Natural killer cell (primary cell): ENCODE measurements around the gene MAPK8IP2. TPM values are rescaled to one million over a fixed set of nuclear protein-coding genes. Genes with fewer than 3 reads are reported as not detected.

Experiments
- ATAC-seq, 3 donors: fragments of 150-1000 bp in 2 of 3; fragments of 200-7000 bp in 1 of 3; cut with Tn5 transposase; 1 replicate in 1 of 3; 2 replicates in 2 of 3; pipeline ENCODE4 v1.10.0; 2021; ENCODE audit warnings: mild to moderate bottlenecking in 2 of 3, moderate library complexity in 2 of 3
- DNase-seq, 2 donors: peaks; one replicate each; pipeline versions ENCODE4 v3.0.0 to v3.0.0-alpha.2; 2013 to 2021; ENCODE audit warnings: mixed read lengths in 1 of 2
- H3K27ac ChIP-seq: one replicate; pipeline ENCODE4 v1.5.1; 2013; ENCODE audit warnings: mild to moderate bottlenecking, low read length
- H3K27me3 ChIP-seq: one replicate; pipeline ENCODE4 v1.6.1; 2013; ENCODE audit warnings: low read length; ENCODE audit not compliant: control insufficient read depth, insufficient read depth
- H3K36me3 ChIP-seq: one replicate; pipeline ENCODE4 v1.6.1; 2013; ENCODE audit warnings: low read length; ENCODE audit not compliant: control insufficient read depth, insufficient read depth
- H3K4me1 ChIP-seq: one replicate; pipeline ENCODE4 v1.6.1; 2013; ENCODE audit warnings: low read length; ENCODE audit not compliant: control insufficient read depth, insufficient read depth
- H3K4me3 ChIP-seq: one replicate; pipeline ENCODE4 v1.5.1; 2013; ENCODE audit warnings: low read length
- H3K9me3 ChIP-seq: one replicate; pipeline ENCODE4 v1.6.1; 2013; ENCODE audit warnings: low read length; ENCODE audit not compliant: control insufficient read depth, insufficient read depth
- H3K27ac Mint-ChIP-seq, 2 donors: one replicate each; pipeline ENCODE4 v1.8.0; 2022; ENCODE audit warnings: mild to moderate bottlenecking in 2 of 2, mixed read lengths in 2 of 2, moderate library complexity in 1 of 2
- H3K27me3 Mint-ChIP-seq, 2 donors: one replicate each; pipeline ENCODE4 v1.8.0; 2022; ENCODE audit warnings: low read depth in 2 of 2, mixed read lengths in 2 of 2
- H3K36me3 Mint-ChIP-seq: one replicate; pipeline ENCODE4 v1.8.0; 2022; ENCODE audit warnings: mixed read lengths
- H3K4me1 Mint-ChIP-seq, 2 donors: one replicate each; pipeline ENCODE4 v1.8.0; 2022; ENCODE audit warnings: mixed read lengths in 2 of 2
- H3K4me3 Mint-ChIP-seq: one replicate; pipeline ENCODE4 v1.8.0; 2022; ENCODE audit warnings: mild to moderate bottlenecking, moderate library complexity, mixed read lengths
- H3K9me3 Mint-ChIP-seq, 2 donors: one replicate each; pipeline ENCODE4 v1.8.0; 2022; ENCODE audit warnings: mixed read lengths in 2 of 2
- WGBS: methylation state at CpG from one replicate; pipeline ENCODE4 v1.1.7; 2013; ENCODE audit warnings: missing lambda C conversion rate; ENCODE audit not compliant: insufficient coverage; 5-methylcytosine and 5-hydroxymethylcytosine counted together
- intact Hi-C: fragments of 100-400 bp; cut with micrococcal nuclease; formaldehyde crosslinking; loops from one replicate; pipeline ENCODE4 v1.14.2; 2022
- total RNA-seq, 4 donors: library from RNA; stranded (reverse); fragments of 120-200 nt in 1 of 4; gene quantifications; one replicate each; pipeline versions ENCODE4 v1.2.3 to v1.2.4, GENCODE V29; 2013 to 2022
- TF ChIP-seq, protein P1 (sequence below): fragments of 200-600 bp; IDR thresholded peaks from one replicate; pipeline ENCODE4 v1.8.0; 2022; ENCODE audit warnings: antibody characterized with exemption

MAPK8IP2 gene
- total RNA-seq, 3 donors from 2014 or later (not counting 1 experiment from before 2014, with no cell fraction given), result 0.14 to 0.26 (median 0.18) TPM

DNA sequence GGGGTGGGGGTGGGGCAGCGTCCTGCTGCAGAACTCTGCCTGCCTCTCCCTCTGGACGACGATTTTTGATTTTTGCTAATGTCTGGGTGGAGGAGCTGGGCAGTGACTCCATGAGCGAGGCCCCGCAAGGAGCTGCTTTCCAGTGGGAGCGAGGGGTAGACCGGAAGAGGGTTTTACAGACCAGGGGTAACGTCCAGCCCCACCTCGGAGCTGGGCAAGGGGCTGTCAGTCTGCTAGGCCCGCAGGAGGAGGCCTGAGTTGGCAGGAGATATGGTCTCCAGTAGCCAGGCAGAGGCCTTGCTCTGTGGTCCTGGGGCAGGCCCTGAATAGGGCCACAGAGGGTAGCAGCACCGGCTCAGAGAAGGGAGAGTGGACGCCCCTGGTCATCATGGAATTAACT, 9.0 kb downstream of the MAPK8IP2 start:
- no peak overlapping the region for H3K27ac Mint-ChIP-seq
- intact Hi-C loops, result no loop called here
- no peak overlapping the region for H3K27ac ChIP-seq
- WGBS, result 85% methylated on average over 12 of the region's 12 CpGs
- no peaks in the 10 kb centered on the region for H3K36me3 Mint-ChIP-seq
- no peaks in the 10 kb centered on the region for H3K9me3 ChIP-seq
- TF ChIP-seq, protein P1, sequence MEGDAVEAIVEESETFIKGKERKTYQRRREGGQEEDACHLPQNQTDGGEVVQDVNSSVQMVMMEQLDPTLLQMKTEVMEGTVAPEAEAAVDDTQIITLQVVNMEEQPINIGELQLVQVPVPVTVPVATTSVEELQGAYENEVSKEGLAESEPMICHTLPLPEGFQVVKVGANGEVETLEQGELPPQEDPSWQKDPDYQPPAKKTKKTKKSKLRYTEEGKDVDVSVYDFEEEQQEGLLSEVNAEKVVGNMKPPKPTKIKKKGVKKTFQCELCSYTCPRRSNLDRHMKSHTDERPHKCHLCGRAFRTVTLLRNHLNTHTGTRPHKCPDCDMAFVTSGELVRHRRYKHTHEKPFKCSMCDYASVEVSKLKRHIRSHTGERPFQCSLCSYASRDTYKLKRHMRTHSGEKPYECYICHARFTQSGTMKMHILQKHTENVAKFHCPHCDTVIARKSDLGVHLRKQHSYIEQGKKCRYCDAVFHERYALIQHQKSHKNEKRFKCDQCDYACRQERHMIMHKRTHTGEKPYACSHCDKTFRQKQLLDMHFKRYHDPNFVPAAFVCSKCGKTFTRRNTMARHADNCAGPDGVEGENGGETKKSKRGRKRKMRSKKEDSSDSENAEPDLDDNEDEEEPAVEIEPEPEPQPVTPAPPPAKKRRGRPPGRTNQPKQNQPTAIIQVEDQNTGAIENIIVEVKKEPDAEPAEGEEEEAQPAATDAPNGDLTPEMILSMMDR, result no peak
- H3K4me3 ChIP-seq, result no peak overlapping the region
- peaks cover 9 to 31% of the 10 kb centered on the region in 2 donors for H3K27me3 Mint-ChIP-seq
- peaks cover 6 to 11% of the 10 kb centered on the region in 2 donors for H3K4me1 Mint-ChIP-seq
- no peaks in the 10 kb centered on the region for H3K9me3 Mint-ChIP-seq
- H3K27me3 ChIP-seq, result peaks cover 10% of the 10 kb centered on the region
- H3K4me3 Mint-ChIP-seq, result no peak overlapping the region
- H3K4me1 ChIP-seq, result no peaks in the 10 kb centered on the region
- H3K36me3 ChIP-seq, result no peaks in the 10 kb centered on the region
- DNase-seq (no peak), ATAC-seq (no peak)

DNA sequence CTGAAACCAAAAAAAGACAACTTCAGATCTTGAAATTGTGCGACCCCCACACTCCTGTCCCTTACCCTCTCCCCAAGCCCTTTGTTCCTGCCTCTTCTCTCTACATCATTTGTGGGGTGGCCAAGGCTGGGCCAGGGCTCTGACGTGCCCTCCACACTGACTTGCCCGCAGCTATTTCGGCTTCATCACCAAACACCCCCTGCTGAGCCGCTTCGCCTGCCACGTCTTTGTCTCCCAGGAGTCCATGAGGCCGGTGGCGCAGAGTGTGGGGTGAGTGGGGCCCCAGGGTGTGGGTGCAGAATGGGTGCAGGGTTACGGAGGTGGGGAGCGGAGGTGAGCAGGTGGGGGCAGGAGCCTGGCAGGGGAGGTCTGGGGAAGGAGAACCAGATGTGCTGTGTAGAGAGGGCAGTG, 9.5 kb downstream of the MAPK8IP2 start:
- intact Hi-C loops, result no loop called here
- 90% methylated on average over 11 of the region's 11 CpGs for WGBS
- Histone ChIP-seq H3K36me3 (no peaks in the 10 kb centered on the region), H3K4me1 (no peaks in the 10 kb centered on the region), H3K27ac (no peak overlapping the region), H3K9me3 (no peaks in the 10 kb centered on the region), H3K27me3 (peaks cover 8% of the 10 kb centered on the region), H3K4me3 (no peak overlapping the region)
- H3K27me3 Mint-ChIP-seq, result peaks cover 9 to 29% of the 10 kb centered on the region in 2 donors
- TF ChIP-seq, protein P1, result no peak
- H3K36me3 Mint-ChIP-seq, result no peaks in the 10 kb centered on the region
- no peaks in the 10 kb centered on the region for H3K9me3 Mint-ChIP-seq
- DNase-seq, result no peak
- no peak overlapping the region for H3K4me3 Mint-ChIP-seq
- ATAC-seq, result peak in 1 of 3 donors; percentile 27
- H3K27ac Mint-ChIP-seq, result no peak overlapping the region
- peaks cover 6 to 11% of the 10 kb centered on the region in 2 donors for H3K4me1 Mint-ChIP-seq

DNA sequence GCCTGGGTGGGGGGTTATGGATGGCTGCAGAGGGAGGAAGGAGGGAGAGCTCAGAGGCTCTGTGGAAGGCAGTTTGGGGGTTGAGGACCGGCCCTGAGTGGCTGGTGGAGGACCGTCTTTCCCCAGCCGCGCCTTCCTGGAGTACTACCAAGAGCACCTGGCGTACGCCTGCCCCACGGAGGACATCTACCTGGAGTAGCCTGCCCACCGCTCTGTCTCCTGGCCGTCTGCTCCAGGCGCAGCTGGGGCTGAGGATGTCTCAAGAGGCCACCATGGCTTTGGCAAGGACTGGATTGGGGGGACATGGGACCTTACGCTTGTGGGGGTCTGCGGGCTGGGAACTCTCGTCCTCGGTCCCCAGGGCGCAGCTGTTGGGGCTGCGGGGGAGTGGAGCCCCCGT, 10.0 kb downstream of the MAPK8IP2 start:
- Histone ChIP-seq H3K36me3 (no peaks in the 10 kb centered on the region), H3K27me3 (peaks cover 3% of the 10 kb centered on the region)
- H3K4me3 Mint-ChIP-seq, result no peak overlapping the region

More for the DNA sequence above, 10.0 kb downstream of the MAPK8IP2 start:
- H3K4me1 ChIP-seq, result no peaks in the 10 kb centered on the region
- TF ChIP-seq, protein P1, result no peak
- no peaks in the 10 kb centered on the region for H3K36me3 Mint-ChIP-seq
- H3K27me3 Mint-ChIP-seq, result peaks cover 9 to 27% of the 10 kb centered on the region in 2 donors
- WGBS, result 89% methylated on average over 17 of the region's 17 CpGs
- intact Hi-C loops, result no loop called here
- no peak for ATAC-seq
- H3K27ac ChIP-seq, result no peak overlapping the region
- H3K9me3 ChIP-seq, result no peaks in the 10 kb centered on the region
- H3K4me1 Mint-ChIP-seq, result peaks cover 6 to 11% of the 10 kb centered on the region in 2 donors
- no peak overlapping the region for H3K27ac Mint-ChIP-seq
- H3K4me3 ChIP-seq, result no peak overlapping the region
- H3K9me3 Mint-ChIP-seq, result no peaks in the 10 kb centered on the region
- DNase-seq, result no peak
